ENCODE results near the gene SMIM14.
A peak's percentile ranks its signal among the peaks of the same experiment; 100 is the strongest.
"Not testable (repeated sequence)": the region's sequence is repeated elsewhere in the genome, so short reads cannot be mapped to it uniquely, and the experiment has no call there.

SMIM14 gene

GRCh38 chr4:39524161-39524957, 114.3 kb downstream of the SMIM14 start:
- H3K4me3 ChIP-seq (ENCODE audit: low read length) = no peak overlapping the region
- no peak for DNase-seq (ENCODE audit: low read depth)
- TF ChIP-seq CTCF (conservative IDR thresholded peaks at IDR 0.05; ENCODE audit: low read length) = no peak

GRCh38 chr4:39522068-39522467, 116.6 kb downstream of the SMIM14 start:
- no peak for DNase-seq (ENCODE audit: low read depth)
- no peak overlapping the region for H3K4me3 ChIP-seq (ENCODE audit: low read length)
- no peak for TF ChIP-seq CTCF (conservative IDR thresholded peaks at IDR 0.05; ENCODE audit: low read length)

GRCh38 chr4:39521253-39521919, 117.3 kb downstream of the SMIM14 start:
- H3K4me3 ChIP-seq (ENCODE audit: low read length) = no peak overlapping the region; the same call in 1 of the 2 replicates
- peak; percentile 72 for DNase-seq (ENCODE audit: low read depth)
- TF ChIP-seq CTCF (conservative IDR thresholded peaks at IDR 0.05; ENCODE audit: low read length) = no peak

GRCh38 chr4:39518484-39518883, 120.2 kb downstream of the SMIM14 start:
- no peak overlapping the region for H3K4me3 ChIP-seq (ENCODE audit: low read length)
- DNase-seq (ENCODE audit: low read depth) = no peak
- TF ChIP-seq CTCF (conservative IDR thresholded peaks at IDR 0.05; ENCODE audit: low read length) = no peak

GRCh38 chr4:39516407-39516966, 122.2 kb downstream of the SMIM14 start:
- no peak for TF ChIP-seq CTCF (conservative IDR thresholded peaks at IDR 0.05; ENCODE audit: low read length)

GRCh38 chr4:39515669-39516401, 122.8 kb downstream of the SMIM14 start:
- DNase-seq (ENCODE audit: low read depth); H3K4me3 ChIP-seq (ENCODE audit: low read length): not testable (repeated sequence)

More at GRCh38 chr4:39516407-39516966, 122.2 kb downstream of the SMIM14 start:
- H3K4me3 ChIP-seq (ENCODE audit: low read length) = no peak overlapping the region
- DNase-seq (ENCODE audit: low read depth) = no peak

GRCh38 chr4:39514888-39515401, 123.7 kb downstream of the SMIM14 start:
- no peak for DNase-seq (ENCODE audit: low read depth)
- TF ChIP-seq CTCF (conservative IDR thresholded peaks at IDR 0.05; ENCODE audit: low read length) = no peak

GRCh38 chr4:39514266-39514665, 124.4 kb downstream of the SMIM14 start:
- DNase-seq (ENCODE audit: low read depth); H3K4me3 ChIP-seq (ENCODE audit: low read length): not testable (repeated sequence)

More at GRCh38 chr4:39514888-39515401, 123.7 kb downstream of the SMIM14 start:
- no peak overlapping the region for H3K4me3 ChIP-seq (ENCODE audit: low read length)

Measured in AG10803 (cell line).